Tibial artery (tissue), 4 donors: ENCODE results near the gene JPH4.
"Not testable (repeated sequence)": the region's sequence is repeated elsewhere in the genome, so short reads cannot be mapped to it uniquely, and the experiment has no call there.

Source experiments
- DNase-seq, 2 donors: peaks; one replicate each; pipeline ENCODE4 v3.0.0-alpha.2; 2019
- H3K27ac ChIP-seq, 2 donors: fragments of 200-600 bp; sonication (generic) in 1 of 2; 1 replicate in 1 of 2; 2 replicates in 1 of 2; pipeline ENCODE4 v1.5.1; 2018 to 2019; ENCODE audit warnings: mild to moderate bottlenecking in 1 of 2
- H3K27me3 ChIP-seq, 2 donors: fragments of 200-600 bp; sonication (generic) in 1 of 2; one replicate each; pipeline versions ENCODE4 v1.5.1 to v1.6.0; 2016 to 2019
- H3K36me3 ChIP-seq, 3 donors: fragments of 200-600 bp; sonication (generic) in 2 of 3; one replicate each; pipeline ENCODE4 v1.5.1; 2016 to 2019; ENCODE audit warnings: mild to moderate bottlenecking in 2 of 3
- H3K4me1 ChIP-seq, 4 donors: fragments of 200-600 bp; sonication (generic) in 2 of 4; 1 replicate in 3 of 4; 2 replicates in 1 of 4; pipeline ENCODE4 v1.5.1; 2016 to 2019
- H3K4me3 ChIP-seq, 2 donors: fragments of 200-600 bp; sonication (generic) in 1 of 2; 1 replicate in 1 of 2; 2 replicates in 1 of 2; pipeline ENCODE4 v1.5.1; 2018 to 2019; ENCODE audit warnings: mild to moderate bottlenecking in 2 of 2
- H3K9me3 ChIP-seq, 3 donors: fragments of 200-600 bp; sonication (generic) in 1 of 3; one replicate each; pipeline ENCODE4 v1.5.1; 2016 to 2019
- CTCF ChIP-seq, 2 experiments: fragments of 200-600 bp in 1 of 2; fragments of 450-650 bp in 1 of 2; IDR thresholded peaks; one replicate each; pipeline ENCODE4 v1.5.1; 2017 to 2019; ENCODE audit warnings: antibody characterized with exemption in 2 of 2, mild to moderate bottlenecking in 1 of 2, moderate library complexity in 1 of 2
- intact Hi-C: fragments of 100-400 bp; cut with DNase I; formaldehyde crosslinking; loops from one replicate; pipeline ENCODE4 v1.15.0; 2023; ENCODE audit warnings: low total_unique reads

JPH4 gene

GRCh38 chr14:23602181-23603095 is 23.8 kb upstream of the JPH4 start:
- no peak for TF ChIP-seq CTCF (IDR thresholded peaks at IDR 0.05)
- H3K27ac ChIP-seq = no peak overlapping the region
- H3K4me1 ChIP-seq = no peaks in the 10 kb centered on the region

GRCh38 chr14:23601845-23602180 is 23.2 kb upstream of the JPH4 start:
- no peak overlapping the region for H3K27ac ChIP-seq
- no peak for DNase-seq
- H3K4me3 ChIP-seq = no peak overlapping the region
- no peaks in the 10 kb centered on the region for H3K36me3 ChIP-seq
- no peak for TF ChIP-seq CTCF (IDR thresholded peaks at IDR 0.05)
- intact Hi-C loops = no loop called here
- no peaks in the 10 kb centered on the region for H3K9me3 ChIP-seq
- no peaks in the 10 kb centered on the region for H3K27me3 ChIP-seq
- no peaks in the 10 kb centered on the region for H3K4me1 ChIP-seq

More at GRCh38 chr14:23602181-23603095, 23.8 kb upstream of the JPH4 start:
- no peak overlapping the region for H3K4me3 ChIP-seq
- H3K36me3 ChIP-seq = no peaks in the 10 kb centered on the region
- peaks cover 0 to 5% of the 10 kb centered on the region in 2 donors for H3K27me3 ChIP-seq
- no peaks in the 10 kb centered on the region for H3K9me3 ChIP-seq
- no peak for DNase-seq
- intact Hi-C loops = no loop called here

GRCh38 chr14:23601424-23601823 is 22.8 kb upstream of the JPH4 start:
- Histone ChIP-seq H3K27ac (no peak overlapping the region), H3K36me3 (no peaks in the 10 kb centered on the region), H3K4me1 (no peaks in the 10 kb centered on the region), H3K4me3 (no peak overlapping the region), H3K9me3 (no peaks in the 10 kb centered on the region), H3K27me3 (no peaks in the 10 kb centered on the region)
- DNase-seq = no peak
- TF ChIP-seq CTCF (IDR thresholded peaks at IDR 0.05) = no peak
- intact Hi-C loops = no loop called here

- intact Hi-C loops = no loop called here
- DNase-seq = no peak
These were observed 22.2 kb upstream of the JPH4 start for GRCh38 chr14:23600806-23601205.

GRCh38 chr14:23600322-23600707 is 21.7 kb upstream of the JPH4 start:
- TF ChIP-seq CTCF (IDR thresholded peaks at IDR 0.05) = no peak
- H3K4me3 ChIP-seq = no peak overlapping the region
- no peak for DNase-seq
- H3K9me3 ChIP-seq = no peaks in the 10 kb centered on the region
- H3K27ac ChIP-seq = no peak overlapping the region
- no peaks in the 10 kb centered on the region for H3K4me1 ChIP-seq
- intact Hi-C loops = no loop called here
- no peaks in the 10 kb centered on the region for H3K27me3 ChIP-seq
- H3K36me3 ChIP-seq = no peaks in the 10 kb centered on the region

More at GRCh38 chr14:23600806-23601205, 22.2 kb upstream of the JPH4 start:
- no peak overlapping the region for H3K27ac ChIP-seq
- TF ChIP-seq CTCF (IDR thresholded peaks at IDR 0.05) = no peak
- H3K4me1 ChIP-seq = no peaks in the 10 kb centered on the region
- no peaks in the 10 kb centered on the region for H3K27me3 ChIP-seq
- no peaks in the 10 kb centered on the region for H3K9me3 ChIP-seq
- H3K4me3 ChIP-seq = no peak overlapping the region
- H3K36me3 ChIP-seq = no peaks in the 10 kb centered on the region

GRCh38 chr14:23594191-23594590 is 15.6 kb upstream of the JPH4 start:
- intact Hi-C loops, H3K9me3 ChIP-seq, H3K4me1 ChIP-seq, DNase-seq, H3K27ac ChIP-seq, H3K27me3 ChIP-seq, H3K4me3 ChIP-seq, H3K36me3 ChIP-seq: not testable (repeated sequence)
